NCI-H2029 (cell line): Measurements from ENCODE around the gene DNMT1.

Experiments used
- DNase-seq: peaks from one replicate; lab custom pipeline; 2025; lab: John Stamatoyannopoulos, UW

The DNMT1 gene

GRCh38 chr19:10113592-10113963 is 81.2 kb downstream of the DNMT1 start:
- no peak for DNase-seq

- no peak for DNase-seq
These were observed 81.7 kb downstream of the DNMT1 start for GRCh38 chr19:10112895-10113591.

GRCh38 chr19:10112037-10112761 is 82.6 kb downstream of the DNMT1 start:
- no peak for DNase-seq

DNA sequence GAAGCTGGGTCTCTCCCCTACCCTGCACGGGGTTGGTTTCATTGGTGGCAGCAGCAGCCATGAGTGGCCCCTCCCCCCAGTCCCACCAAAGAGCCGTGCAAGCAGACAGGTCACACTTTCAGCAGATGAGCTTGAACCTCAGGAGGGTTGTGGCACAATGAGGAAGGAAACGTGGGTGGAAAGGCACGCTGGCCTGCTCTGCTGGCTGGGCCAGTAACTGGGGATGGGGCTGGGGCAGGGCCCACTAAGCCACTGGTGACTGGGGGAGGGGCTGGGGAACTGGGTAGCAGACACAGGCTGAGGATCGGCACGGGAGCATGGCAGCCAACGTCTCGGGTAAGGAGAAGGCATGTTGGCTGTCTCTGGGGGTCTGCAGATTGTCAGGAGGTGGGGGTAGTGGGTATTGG is 83.3 kb downstream of the DNMT1 start, which contains the start of gene P2RY11:
TSS of gene P2RY11 (plus strand) at position 289 of the 407 bp plus-strand sequence. CDS start at position 318, 29 bp downstream.
- no peak for DNase-seq

DNA sequence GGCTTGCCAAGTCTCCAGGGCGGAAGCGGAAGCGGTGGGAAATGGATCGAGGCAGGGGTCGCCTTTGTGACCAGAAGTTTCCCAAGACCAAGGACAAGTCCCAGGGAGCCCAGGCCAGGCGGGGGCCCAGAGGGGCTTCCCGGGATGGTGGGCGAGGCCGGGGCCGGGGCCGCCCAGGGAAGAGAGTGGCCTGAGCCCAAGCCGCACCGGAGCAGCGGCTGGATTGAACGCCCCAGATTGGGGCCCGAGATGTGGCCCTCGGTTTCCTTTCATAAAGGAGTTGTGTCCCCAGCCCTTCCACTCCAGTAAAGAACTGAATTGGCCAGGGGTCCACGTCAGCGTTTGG is 83.8 kb downstream of the DNMT1 start:
- no peak for DNase-seq

DNA sequence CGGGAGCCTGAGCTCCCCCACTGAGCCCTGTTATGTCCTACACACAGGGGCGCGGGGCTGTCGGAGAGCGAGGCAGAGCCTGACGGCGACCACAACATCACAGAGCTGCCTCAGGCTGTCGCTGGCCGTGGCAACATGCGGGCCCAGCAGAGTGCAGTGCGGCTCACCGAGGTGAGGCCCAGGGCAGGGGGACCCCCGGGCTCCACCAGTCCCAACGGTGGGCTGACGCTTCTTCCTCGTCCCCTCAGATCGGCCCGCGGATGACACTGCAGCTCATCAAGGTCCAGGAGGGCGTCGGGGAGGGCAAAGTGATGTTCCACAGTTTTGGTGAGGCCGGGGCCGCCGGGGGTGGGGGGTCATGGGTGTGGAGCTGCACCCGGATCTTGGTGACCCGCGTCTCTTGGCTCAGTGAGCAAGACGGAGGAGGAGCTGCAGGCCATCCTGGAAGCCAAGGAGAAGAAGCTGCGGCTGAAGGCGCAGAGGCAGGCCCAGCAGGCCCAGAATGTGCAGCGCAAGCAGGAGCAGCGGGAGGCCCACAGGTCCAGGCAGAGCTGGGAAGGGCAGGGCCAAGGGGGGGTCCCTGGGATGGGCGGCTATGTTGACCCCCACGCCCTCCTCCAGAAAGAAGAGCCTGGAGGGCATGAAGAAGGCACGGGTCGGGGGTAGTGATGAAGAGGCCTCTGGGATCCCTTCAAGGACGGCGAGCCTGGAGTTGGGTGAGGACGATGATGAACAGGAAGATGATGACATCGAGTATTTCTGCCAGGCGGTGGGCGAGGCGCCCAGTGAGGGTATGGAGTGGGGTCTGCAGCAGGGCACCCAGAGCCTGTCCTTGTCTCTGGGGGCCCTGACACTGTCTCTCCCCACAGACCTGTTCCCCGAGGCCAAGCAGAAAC is 84.4 kb downstream of the DNMT1 start:
- DNase-seq, result no peak

GRCh38 chr19:10109528-10109927 is 85.2 kb downstream of the DNMT1 start:
- DNase-seq, result no peak

- no peak for DNase-seq
These were observed 86.9 kb downstream of the DNMT1 start for GRCh38 chr19:10107817-10108367.

DNA sequence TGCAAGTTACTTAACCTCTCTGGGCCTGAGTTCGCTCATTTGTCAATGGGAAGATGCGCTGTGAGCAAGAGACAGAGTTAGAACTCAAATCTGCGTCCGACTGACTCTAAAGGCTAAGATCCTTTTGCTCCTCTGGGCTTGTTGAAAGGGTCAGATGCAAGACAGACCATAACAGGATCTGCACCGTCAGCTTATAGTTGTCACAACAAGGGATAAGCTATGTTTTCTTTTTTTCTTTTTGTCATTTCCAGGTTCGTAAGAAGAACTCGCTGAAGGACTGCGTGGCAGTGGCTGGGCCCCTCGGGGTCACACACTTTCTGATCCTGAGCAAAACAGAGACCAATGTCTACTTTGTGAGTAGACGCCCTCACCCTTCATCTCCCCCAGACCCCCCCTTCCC is 87.5 kb downstream of the DNMT1 start:
- no peak for DNase-seq

GRCh38 chr19:10106100-10106936 is 88.4 kb downstream of the DNMT1 start, which contains the start of gene PPAN:
TSS of gene PPAN (plus strand) at chr19:10106362. CDS start at chr19:10106395, 33 bp downstream.
- peak; percentile 98 for DNase-seq

DNA sequence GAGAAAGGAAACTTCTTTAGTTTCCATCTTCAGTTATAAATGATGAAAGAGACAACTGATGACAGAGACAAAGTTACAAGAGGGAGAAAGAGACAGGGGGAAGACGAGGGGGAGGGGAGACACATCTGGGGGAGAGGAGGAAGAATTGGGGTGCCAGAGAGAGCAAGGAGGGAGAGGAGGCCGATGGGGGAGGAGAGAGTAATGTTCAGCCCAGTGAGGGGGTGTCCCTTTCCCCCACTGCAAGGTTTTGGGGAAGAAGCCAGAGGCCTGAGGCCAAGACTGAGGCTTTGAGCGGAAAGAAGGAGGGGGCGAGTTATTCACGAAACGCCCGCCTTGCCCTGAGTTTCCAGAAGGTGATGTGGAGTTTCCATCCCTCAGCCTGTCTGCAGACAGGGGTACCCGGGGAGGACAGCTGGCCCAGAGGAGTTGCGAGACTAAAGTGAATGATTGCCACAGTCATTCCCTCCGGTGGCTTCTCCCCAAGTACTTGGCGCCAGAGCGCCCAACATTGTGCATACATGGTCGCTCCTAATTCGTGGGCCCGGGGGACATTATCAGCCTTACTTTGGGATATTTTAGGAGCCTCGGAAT is 89.1 kb downstream of the DNMT1 start:
- no peak for DNase-seq

DNA sequence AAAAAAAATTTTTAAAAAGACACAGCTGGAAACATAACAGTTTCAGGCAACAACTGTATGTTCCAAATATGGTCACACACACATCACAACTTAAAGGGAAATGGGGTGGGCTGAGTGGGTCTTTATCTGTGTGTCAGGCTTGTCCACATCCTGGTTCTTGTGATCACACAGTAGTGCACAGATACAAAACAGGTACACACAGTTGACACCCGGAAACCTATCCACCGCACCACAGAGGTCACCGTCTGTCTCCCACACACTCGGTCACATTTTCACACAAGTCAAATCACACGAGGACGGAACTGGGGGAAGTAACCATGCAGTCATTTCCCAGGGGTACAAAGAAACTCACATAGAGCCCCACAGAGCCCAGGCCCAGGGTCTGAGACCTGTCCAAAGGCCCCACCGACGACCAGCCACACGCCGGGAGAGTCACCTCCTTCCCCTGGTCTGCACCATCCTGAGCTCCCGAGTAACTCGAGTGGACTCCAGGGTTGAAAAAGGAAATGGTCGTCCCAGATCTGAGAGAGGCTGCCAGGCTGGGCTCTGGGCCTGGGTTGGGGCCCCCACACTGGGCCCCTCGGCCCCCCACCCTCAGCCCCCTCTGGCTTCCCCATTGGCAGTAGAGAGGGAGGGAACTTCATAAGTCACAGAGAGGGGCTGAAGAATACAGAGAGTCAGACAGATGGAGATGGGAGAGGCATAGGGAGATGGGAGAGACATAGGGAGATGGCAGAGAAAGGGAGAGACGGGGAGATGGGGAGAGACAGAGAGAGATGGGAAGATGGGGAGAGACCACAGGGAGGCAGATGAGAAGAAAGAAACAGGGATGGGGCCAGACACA is 89.9 kb downstream of the DNMT1 start:
- no peak for DNase-seq

DNA sequence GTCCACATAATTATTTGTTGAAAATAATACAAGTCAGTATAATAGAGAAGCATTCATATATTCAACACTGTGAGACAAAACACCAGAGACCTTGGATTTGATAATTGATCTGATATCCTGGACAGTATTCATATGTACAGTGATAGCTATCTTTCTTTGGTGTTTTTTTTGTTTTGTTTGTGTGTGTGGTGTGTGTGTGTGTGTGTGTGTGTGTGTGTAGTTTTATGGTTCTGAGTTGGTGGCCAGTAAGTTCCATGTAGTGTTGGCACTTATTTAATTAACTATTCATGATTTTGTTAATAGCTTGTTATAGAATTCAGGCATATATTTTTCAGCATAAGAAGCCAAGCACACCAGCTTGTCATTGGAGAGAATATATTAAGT is 90.6 kb downstream of the DNMT1 start:
- DNase-seq, result no peak

GRCh38 chr19:10102787-10103236 is 91.9 kb downstream of the DNMT1 start:
- DNase-seq, result no peak

- no peak for DNase-seq
These were observed 94.5 kb downstream of the DNMT1 start for GRCh38 chr19:10100163-10100785.

DNA sequence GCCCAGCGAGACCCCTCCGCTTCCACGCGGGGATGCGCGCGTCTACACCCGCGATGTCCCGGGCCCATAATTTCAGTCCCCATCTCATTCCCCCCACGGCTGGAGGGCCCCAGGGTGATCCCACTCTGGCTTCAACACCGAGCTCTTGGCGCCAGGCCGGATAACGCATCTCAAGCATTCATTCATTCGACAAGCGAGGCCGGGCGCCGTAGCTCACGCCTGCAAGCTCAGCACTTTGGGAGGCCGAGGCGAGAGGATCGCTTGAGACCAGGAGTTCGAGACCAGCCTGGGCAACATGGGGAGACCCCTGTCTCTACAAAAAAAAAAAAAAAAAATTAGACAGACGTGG is 98.2 kb downstream of the DNMT1 start:
- DNase-seq, result peak; percentile 38

- peak; percentile 86 for DNase-seq
These were observed 98.7 kb downstream of the DNMT1 start for GRCh38 chr19:10095948-10096614.

- DNase-seq, result no peak
These were observed 99.2 kb downstream of the DNMT1 start for GRCh38 chr19:10095622-10095947.
